DND-41 (cell line): ENCODE data around the gene OXNAD1.

ENCODE experiments used
- ATAC-seq: fragments of 200-7000 bp; cut with Tn5 transposase; 3 replicates; pipeline ENCODE4 v1.9.1; 2021; ENCODE audit warnings: low read depth; ENCODE audit not compliant: insufficient read depth
- DNase-seq: peaks from one replicate; pipeline ENCODE4 v3.0.0-alpha.2; 2020
- H2AFZ ChIP-seq: 2 replicates; pipeline ENCODE4 v1.6.0; 2012; ENCODE audit warnings: low read depth, low read length
- H3K27ac ChIP-seq: 2 replicates; pipeline ENCODE4 v1.5.1; 2012; ENCODE audit warnings: low read length, inconsistent platforms
- H3K27me3 ChIP-seq: fragments of 200-600 bp; sonication (generic); 2 replicates; pipeline ENCODE4 v1.6.0; 2012; ENCODE audit warnings: low read length, mild to moderate bottlenecking, inconsistent platforms; ENCODE audit not compliant: insufficient read depth, poor library complexity
- H3K36me3 ChIP-seq: 2 replicates; pipeline ENCODE4 v1.5.1; 2012; ENCODE audit warnings: low read length, inconsistent platforms; ENCODE audit not compliant: insufficient read depth
- H3K4me1 ChIP-seq: 2 replicates; pipeline ENCODE4 v1.5.1; 2012; ENCODE audit warnings: mild to moderate bottlenecking, low read length; ENCODE audit not compliant: insufficient read depth
- H3K4me2 ChIP-seq: 2 replicates; pipeline ENCODE4 v1.6.0; 2012; ENCODE audit warnings: mild to moderate bottlenecking, moderate library complexity, low read length, inconsistent platforms; ENCODE audit not compliant: insufficient read depth
- H3K4me3 ChIP-seq, 2 experiments: fragments of 200-600 bp in 1 of 2; shearing (Covaris generic) in 1 of 2; 2 replicates each; pipeline ENCODE4 v1.5.1; 2012 to 2016; ENCODE audit warnings: inconsistent platforms in 2 of 2, low read length in 2 of 2, mild to moderate bottlenecking in 2 of 2, low read depth in 1 of 2, moderate library complexity in 1 of 2
- H3K79me2 ChIP-seq: 2 replicates; pipeline ENCODE4 v1.6.0; 2012; ENCODE audit warnings: low read length, inconsistent platforms; ENCODE audit not compliant: insufficient read depth
- H3K9ac ChIP-seq: 2 replicates; pipeline ENCODE4 v1.6.0; 2012; ENCODE audit warnings: low read depth, mild to moderate bottlenecking, inconsistent platforms, low read length, moderate library complexity
- H3K9me3 ChIP-seq: 2 replicates; pipeline ENCODE4 v1.5.1; 2012; ENCODE audit warnings: low read length, moderate library complexity, mild to moderate bottlenecking, inconsistent platforms; ENCODE audit not compliant: insufficient read depth, severe bottlenecking
- H4K20me1 ChIP-seq: 2 replicates; pipeline ENCODE4 v1.6.0; 2012; ENCODE audit warnings: low read length; ENCODE audit not compliant: insufficient read depth
- EZH2 ChIP-seq: IDR thresholded peaks from 3 replicates; pipeline ENCODE4 v1.6.1; 2012; ENCODE audit warnings: borderline replicate concordance, low read depth, mild to moderate bottlenecking, moderate library complexity, low read length, inconsistent platforms; ENCODE audit not compliant: severe bottlenecking
- TF ChIP-seq, protein P1 (sequence below): IDR thresholded peaks from 2 replicates; pipeline ENCODE4 v1.5.1; 2012; ENCODE audit warnings: borderline replicate concordance, low read length, moderate library complexity, mild to moderate bottlenecking; ENCODE audit not compliant: poor library complexity, severe bottlenecking; ENCODE audit errors: extremely low read depth

The OXNAD1 gene

DNA sequence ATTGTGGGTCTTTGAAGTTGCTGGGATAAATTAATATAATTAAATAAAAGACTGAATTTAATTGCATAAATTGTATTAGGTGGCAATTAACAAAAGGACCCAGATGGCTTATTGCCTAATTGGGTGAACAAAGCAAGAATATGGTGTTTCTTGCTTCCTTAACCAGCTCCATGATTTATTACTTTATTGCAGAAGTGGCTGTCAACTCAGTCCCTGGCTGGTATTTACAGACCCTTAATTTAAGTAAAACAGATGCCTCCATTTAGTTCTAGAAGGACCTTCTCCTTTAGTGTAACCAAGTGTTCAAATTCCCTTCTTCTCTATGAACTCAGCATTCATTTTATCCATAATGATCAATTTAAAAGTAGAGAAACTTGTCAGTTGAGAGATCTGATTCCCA is 35.3 kb upstream of the OXNAD1 start:
- no peaks in the 10 kb centered on the region for H3K79me2 ChIP-seq
- no peak overlapping the region for H2AFZ ChIP-seq
- TF ChIP-seq, protein P1, sequence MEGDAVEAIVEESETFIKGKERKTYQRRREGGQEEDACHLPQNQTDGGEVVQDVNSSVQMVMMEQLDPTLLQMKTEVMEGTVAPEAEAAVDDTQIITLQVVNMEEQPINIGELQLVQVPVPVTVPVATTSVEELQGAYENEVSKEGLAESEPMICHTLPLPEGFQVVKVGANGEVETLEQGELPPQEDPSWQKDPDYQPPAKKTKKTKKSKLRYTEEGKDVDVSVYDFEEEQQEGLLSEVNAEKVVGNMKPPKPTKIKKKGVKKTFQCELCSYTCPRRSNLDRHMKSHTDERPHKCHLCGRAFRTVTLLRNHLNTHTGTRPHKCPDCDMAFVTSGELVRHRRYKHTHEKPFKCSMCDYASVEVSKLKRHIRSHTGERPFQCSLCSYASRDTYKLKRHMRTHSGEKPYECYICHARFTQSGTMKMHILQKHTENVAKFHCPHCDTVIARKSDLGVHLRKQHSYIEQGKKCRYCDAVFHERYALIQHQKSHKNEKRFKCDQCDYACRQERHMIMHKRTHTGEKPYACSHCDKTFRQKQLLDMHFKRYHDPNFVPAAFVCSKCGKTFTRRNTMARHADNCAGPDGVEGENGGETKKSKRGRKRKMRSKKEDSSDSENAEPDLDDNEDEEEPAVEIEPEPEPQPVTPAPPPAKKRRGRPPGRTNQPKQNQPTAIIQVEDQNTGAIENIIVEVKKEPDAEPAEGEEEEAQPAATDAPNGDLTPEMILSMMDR: no peak
- TF ChIP-seq EZH2: no peak
- ATAC-seq (no peak), DNase-seq (no peak)
- no peaks in the 10 kb centered on the region for H3K4me1 ChIP-seq
- no peaks in the 10 kb centered on the region for H4K20me1 ChIP-seq
- H3K27ac ChIP-seq: no peak overlapping the region
- no peaks in the 10 kb centered on the region for H3K27me3 ChIP-seq
- H3K4me3 ChIP-seq: no peak overlapping the region
- H3K9ac ChIP-seq: no peak overlapping the region
- H3K9me3 ChIP-seq: no peaks in the 10 kb centered on the region
- no peaks in the 10 kb centered on the region for H3K36me3 ChIP-seq
- no peak overlapping the region for H3K4me2 ChIP-seq

DNA sequence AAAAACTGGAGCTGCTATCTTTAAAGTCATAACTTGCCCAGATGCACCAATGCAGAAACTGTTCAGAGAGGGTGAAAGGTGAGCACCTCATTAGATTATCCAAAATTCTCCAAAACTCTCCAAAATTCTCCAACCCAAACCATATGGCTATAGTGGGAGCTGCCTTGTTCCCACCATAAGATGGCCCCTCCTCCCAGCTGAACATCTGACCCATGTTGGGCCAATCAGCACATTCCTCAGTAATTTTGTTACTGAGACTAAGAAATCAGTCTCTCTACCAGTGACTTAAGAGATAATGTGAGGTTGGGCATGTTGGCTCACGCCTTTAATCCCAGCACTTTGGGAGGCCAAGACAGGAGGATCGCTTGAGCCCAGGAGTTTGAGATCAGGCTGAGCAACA is 33.0 kb upstream of the OXNAD1 start:
- TF ChIP-seq, protein P1: no peak
- TF ChIP-seq EZH2: no peak
- Histone ChIP-seq H3K36me3 (no peaks in the 10 kb centered on the region), H3K4me1 (no peaks in the 10 kb centered on the region), H3K27me3 (no peaks in the 10 kb centered on the region), H4K20me1 (no peaks in the 10 kb centered on the region), H2AFZ (no peak overlapping the region), H3K79me2 (no peaks in the 10 kb centered on the region), H3K27ac (no peak overlapping the region), H3K9me3 (no peaks in the 10 kb centered on the region), H3K4me2 (no peak overlapping the region), H3K9ac (no peak overlapping the region), H3K4me3 (no peak overlapping the region)
- DNase-seq (no peak), ATAC-seq (no peak)

DNA sequence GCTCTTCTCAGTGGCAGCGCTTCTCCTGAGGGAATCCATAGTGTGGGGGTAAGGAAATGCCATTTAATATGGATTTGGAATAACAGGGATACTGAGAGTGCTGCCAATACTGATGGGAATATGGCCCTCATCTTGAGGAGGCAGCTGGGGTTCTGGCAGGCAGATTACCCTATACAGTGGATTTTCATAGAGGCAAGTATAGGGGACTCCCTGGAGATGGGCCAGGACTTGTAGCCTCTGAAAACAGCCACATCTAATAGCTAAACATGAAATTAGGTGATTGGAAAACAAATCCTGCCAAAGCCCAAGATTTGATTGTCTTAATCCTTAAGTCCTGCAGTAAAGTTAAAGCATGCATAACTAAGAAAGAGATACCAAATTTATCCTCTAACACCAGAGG is 31.2 kb upstream of the OXNAD1 start:
- no peak overlapping the region for H3K27ac ChIP-seq
- H3K36me3 ChIP-seq: no peaks in the 10 kb centered on the region
- H3K4me1 ChIP-seq: no peaks in the 10 kb centered on the region
- no peak overlapping the region for H3K4me2 ChIP-seq
- H3K9ac ChIP-seq: no peak overlapping the region
- H3K79me2 ChIP-seq: no peaks in the 10 kb centered on the region
- H3K4me3 ChIP-seq: no peak overlapping the region
- H3K9me3 ChIP-seq: no peaks in the 10 kb centered on the region
- DNase-seq: no peak
- H2AFZ ChIP-seq: no peak overlapping the region
- H3K27me3 ChIP-seq: no peaks in the 10 kb centered on the region
- TF ChIP-seq, protein P1: no peak
- H4K20me1 ChIP-seq: no peaks in the 10 kb centered on the region
- no peak for ATAC-seq

DNA sequence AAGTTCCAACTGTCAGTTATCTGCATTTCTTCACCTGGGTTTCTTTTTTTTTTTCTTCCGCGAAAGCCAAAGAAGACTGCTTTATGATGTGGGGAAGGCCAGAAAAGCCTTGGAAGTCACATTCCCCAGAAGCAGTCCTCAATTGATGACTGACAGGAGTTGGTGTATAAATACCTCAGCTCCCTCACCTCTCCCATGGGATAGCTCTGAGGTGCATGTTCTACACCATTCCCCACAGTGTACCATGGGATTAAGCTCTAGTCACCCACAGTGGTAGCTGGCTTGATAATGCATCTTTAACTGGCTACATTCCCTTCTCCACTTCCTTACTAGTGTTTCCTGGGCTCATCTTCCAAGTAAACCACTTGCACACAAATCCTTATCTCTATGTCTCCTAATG is 30.7 kb upstream of the OXNAD1 start:
- Histone ChIP-seq H3K36me3 (no peaks in the 10 kb centered on the region), H3K9me3 (no peaks in the 10 kb centered on the region), H3K4me3 (no peak overlapping the region), H4K20me1 (no peaks in the 10 kb centered on the region), H3K27me3 (no peaks in the 10 kb centered on the region), H3K4me2 (no peak overlapping the region), H3K27ac (no peak overlapping the region), H2AFZ (no peak overlapping the region), H3K79me2 (no peaks in the 10 kb centered on the region), H3K9ac (no peak overlapping the region), H3K4me1 (no peaks in the 10 kb centered on the region)
- ATAC-seq: no peak
- no peak for DNase-seq
- TF ChIP-seq, protein P1: no peak
- no peak for TF ChIP-seq EZH2
